ENCODE results near the gene CDK9. TPM values are rescaled to one million over a fixed set of nuclear protein-coding genes. Genes with fewer than 3 reads are reported as not detected.
A peak's percentile ranks its signal among the peaks of the same experiment; 100 is the strongest.

The CDK9 gene
- total RNA-seq, 3 donors from 2014 or later (not counting 1 experiment from before 2014, with no cell fraction given), result 181 to 207 (median 188) TPM

- H3K27ac Mint-ChIP-seq, result peak overlapping the region; percentile 95 to 99
- DNase-seq, result peak; percentile 93 to 96
- Histone ChIP-seq H3K27ac (ENCODE audit: low read length) (peak overlapping the region; percentile 90), H3K36me3 (ENCODE audit: control insufficient read depth, insufficient read depth, low read length) (peaks cover 60% of the 10 kb centered on the region), H3K4me3 (ENCODE audit: low read length) (peak overlapping the region; percentile 53), H3K27me3 (ENCODE audit: control insufficient read depth, insufficient read depth, low read length) (no peaks in the 10 kb centered on the region), H3K9me3 (ENCODE audit: control insufficient read depth, insufficient read depth, low read length) (no peaks in the 10 kb centered on the region), H3K4me1 (ENCODE audit: control insufficient read depth, insufficient read depth, low read length) (peaks cover 82% of the 10 kb centered on the region)
- intact Hi-C loops (cut with micrococcal nuclease), result loop anchor here (1.0 to 10.0 kb wide), 3 partner anchors 12 to 294 kb away; partner anchors contain the start of genes FPGS, NAIF1 and SLC25A25
- no peaks in the 10 kb centered on the region for H3K27me3 Mint-ChIP-seq (ENCODE audit: low read depth in 2 of 2)
- peak; percentile 80 to 93 (median 83) for ATAC-seq
- H3K9me3 Mint-ChIP-seq, result no peaks in the 10 kb centered on the region
- H3K4me3 Mint-ChIP-seq, result peak overlapping the region; percentile 87
- under 1% methylated on average over 41 of the region's 43 CpGs for WGBS (ENCODE audit: insufficient coverage)
- H3K4me1 Mint-ChIP-seq, result peaks cover 54 to 63% of the 10 kb centered on the region in 2 donors
- H3K36me3 Mint-ChIP-seq, result no peaks in the 10 kb centered on the region
- TF ChIP-seq CTCF (IDR thresholded peaks at IDR 0.05), result no peak
Observed at GRCh38 chr9:127770905-127771569, 14.8 kb upstream of the CDK9 start.

DNA sequence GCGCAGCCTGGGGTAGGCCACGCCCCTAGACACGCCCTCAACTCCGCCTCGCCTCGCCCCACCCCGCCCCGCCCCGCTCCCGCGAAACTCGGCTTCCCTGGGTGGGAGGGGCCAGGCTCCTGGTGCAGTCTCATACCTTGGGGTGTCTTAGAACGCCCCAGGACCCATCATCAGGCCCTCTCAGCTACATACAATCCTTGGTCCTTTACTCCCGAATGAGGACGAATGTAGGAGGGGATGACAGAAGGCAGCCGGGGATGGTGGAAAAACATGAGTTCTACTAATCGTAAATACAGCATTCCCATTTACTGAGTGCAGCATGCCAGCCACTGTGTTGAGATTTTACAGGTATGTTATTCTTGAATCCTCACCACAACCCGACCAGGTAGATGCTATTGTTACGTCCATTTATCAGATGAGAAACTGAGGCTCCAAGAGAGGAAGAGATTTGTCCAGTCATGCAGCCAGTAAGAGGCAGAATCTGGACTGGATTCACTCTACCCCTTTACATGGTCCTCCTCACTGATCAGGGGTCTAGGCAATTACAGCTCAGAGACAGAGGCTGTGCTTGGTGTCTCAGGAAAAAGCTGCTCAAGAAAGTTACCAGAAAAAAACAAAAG is 14.2 kb upstream of the CDK9 start:
- no peak for TF ChIP-seq CTCF (IDR thresholded peaks at IDR 0.05)
- peaks cover 82% of the 10 kb centered on the region for H3K4me1 ChIP-seq (ENCODE audit: control insufficient read depth, insufficient read depth, low read length)
- peaks cover 53 to 63% of the 10 kb centered on the region in 2 donors for H3K4me1 Mint-ChIP-seq
- H3K4me3 Mint-ChIP-seq, result peak overlapping the region; percentile 87
- intact Hi-C loops (cut with micrococcal nuclease), result loop anchor here (1.0 to 10.0 kb wide), 3 partner anchors 12 to 293 kb away; partner anchors contain the start of genes FPGS, NAIF1 and SLC25A25
- ATAC-seq (peak; percentile 63 to 85 (median 73)), DNase-seq (no peak)
- H3K36me3 Mint-ChIP-seq, result no peaks in the 10 kb centered on the region
- no peaks in the 10 kb centered on the region for H3K9me3 ChIP-seq (ENCODE audit: control insufficient read depth, insufficient read depth, low read length)
- peak overlapping the region; percentile 95 to 99 for H3K27ac Mint-ChIP-seq
- peaks cover 56% of the 10 kb centered on the region for H3K36me3 ChIP-seq (ENCODE audit: control insufficient read depth, insufficient read depth, low read length)
- peak overlapping the region; percentile 90 for H3K27ac ChIP-seq (ENCODE audit: low read length)
- H3K27me3 Mint-ChIP-seq (ENCODE audit: low read depth in 2 of 2), result no peaks in the 10 kb centered on the region
- H3K4me3 ChIP-seq (ENCODE audit: low read length), result no peak overlapping the region
- H3K9me3 Mint-ChIP-seq, result no peaks in the 10 kb centered on the region
- no peaks in the 10 kb centered on the region for H3K27me3 ChIP-seq (ENCODE audit: control insufficient read depth, insufficient read depth, low read length)
- 14% methylated on average over 17 of the region's 19 CpGs for WGBS (ENCODE audit: insufficient coverage)

- Histone ChIP-seq H3K9me3 (ENCODE audit: control insufficient read depth, insufficient read depth, low read length) (no peaks in the 10 kb centered on the region), H3K27me3 (ENCODE audit: control insufficient read depth, insufficient read depth, low read length) (no peaks in the 10 kb centered on the region), H3K36me3 (ENCODE audit: control insufficient read depth, insufficient read depth, low read length) (peaks cover 47% of the 10 kb centered on the region), H3K27ac (ENCODE audit: low read length) (no peak overlapping the region), H3K4me1 (ENCODE audit: control insufficient read depth, insufficient read depth, low read length) (peaks cover 77% of the 10 kb centered on the region), H3K4me3 (ENCODE audit: low read length) (no peak overlapping the region)
- Mint-ChIP-seq H3K27me3 (ENCODE audit: low read depth in 2 of 2) (no peaks in the 10 kb centered on the region), H3K4me3 (no peak overlapping the region), H3K27ac (peak overlapping the region; percentile 72 to 99), H3K4me1 (peaks cover 49 to 63% of the 10 kb centered on the region in 2 donors), H3K9me3 (no peaks in the 10 kb centered on the region), H3K36me3 (no peaks in the 10 kb centered on the region)
- no peak for TF ChIP-seq CTCF (IDR thresholded peaks at IDR 0.05)
- WGBS (ENCODE audit: insufficient coverage), result 96% methylated on average over 5 of the region's 5 CpGs
- ATAC-seq, result no peak
- intact Hi-C loops (cut with micrococcal nuclease), result loop anchor here (10.0 kb wide), 1 partner anchor 292 kb away; the partner anchor contains the start of genes NAIF1 and SLC25A25
- DNase-seq, result no peak
Observed at GRCh38 chr9:127772603-127773002, 13.2 kb upstream of the CDK9 start.
